ENCODE results near the gene ALDH9A1. TPM values are rescaled to one million over a fixed set of nuclear protein-coding genes. Genes with fewer than 3 reads are reported as not detected.
A peak's percentile ranks its signal among the peaks of the same experiment; 100 is the strongest.

ALDH9A1 gene
- total and polyA plus RNA-seq, 4 experiments from 2014 or later = 45.2 to 106 (median 70.9) TPM

DNA sequence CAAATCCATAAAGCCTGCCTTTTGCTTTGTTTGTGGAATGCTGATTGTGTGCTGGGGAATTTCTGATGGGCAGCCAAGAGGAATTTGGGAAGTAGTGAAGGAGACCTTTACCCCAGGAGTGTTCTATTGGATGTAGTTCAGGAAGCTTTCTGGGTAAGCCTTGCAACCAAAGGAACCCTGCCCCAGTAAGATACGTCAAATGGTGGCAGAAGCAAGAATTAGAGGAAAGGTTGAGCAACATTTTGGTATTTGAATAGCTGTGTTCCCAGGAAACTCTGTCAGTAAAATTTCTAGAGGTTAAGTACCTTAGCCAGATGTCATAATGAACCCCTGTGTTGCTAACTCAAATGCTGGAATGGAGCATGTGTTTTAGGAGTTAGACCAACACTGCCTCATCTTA, 60.9 kb downstream of the ALDH9A1 start:
- no peaks in the 10 kb centered on the region for H3K9me3 ChIP-seq (ENCODE audit: control insufficient read depth in 1 of 2, low read length in 2 of 2)
- H3K4me3 ChIP-seq (ENCODE audit: low read length in 2 of 2) = no peak overlapping the region
- H3K4me1 ChIP-seq (ENCODE audit: insufficient read depth, low read length) = peaks cover 16% of the 10 kb centered on the region
- H3K27me3 Mint-ChIP-seq = no peaks in the 10 kb centered on the region
- CTCF ChIA-PET (ENCODE audit: partially characterized antibody) = interaction anchor here (1.3 kb wide), 1 partner anchor 270 kb away, joined by 5 read pairs; no protein-coding TSS in a partner anchor
- no peaks in the 10 kb centered on the region for H3K27me3 ChIP-seq (ENCODE audit: insufficient read depth, low read length)
- H3K9me3 Mint-ChIP-seq = no peaks in the 10 kb centered on the region
- no peak overlapping the region for H3K27ac Mint-ChIP-seq
- peaks cover 12 to 29% of the 10 kb centered on the region in 2 donors for H3K36me3 Mint-ChIP-seq
- DNase-seq = no peak
- peaks cover 22 to 30% (median 25%) of the 10 kb centered on the region in 4 donors for H3K4me1 Mint-ChIP-seq
- H3K4me3 Mint-ChIP-seq = no peak overlapping the region
- intact Hi-C loops (cut with micrococcal nuclease) = loop anchor here (10.0 kb wide), 1 partner anchor 187 kb away; the partner anchor contains the start of gene UCK2
- H3K36me3 ChIP-seq (ENCODE audit: insufficient read depth, low read length) = no peaks in the 10 kb centered on the region
- POLR2A ChIA-PET (ENCODE audit: partially characterized antibody) = interaction anchor here (0.8 kb wide), 1 partner anchor 21 kb away, joined by 3 read pairs; no protein-coding TSS in a partner anchor
- H3K27ac ChIP-seq (ENCODE audit: low read depth, low read length) = no peak overlapping the region

DNA sequence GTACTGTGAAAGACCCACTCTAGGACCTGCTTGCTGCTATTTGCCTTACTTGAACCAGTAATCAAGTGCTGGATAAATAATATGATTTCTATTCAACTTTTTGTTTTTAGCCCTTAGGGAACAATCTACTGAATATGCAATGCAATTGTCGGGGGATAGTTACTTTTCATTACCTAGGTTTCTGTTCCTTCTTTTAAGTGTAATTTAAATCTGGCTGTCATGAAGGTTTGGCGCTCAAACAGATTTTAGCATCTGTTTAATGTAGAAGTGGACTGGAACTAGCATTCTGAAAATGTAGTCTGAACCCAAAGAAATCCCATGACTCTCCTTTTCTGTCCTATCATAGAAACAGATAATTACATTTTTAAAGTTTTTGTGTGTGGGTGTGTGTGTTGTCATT, 62.5 kb downstream of the ALDH9A1 start:
- Mint-ChIP-seq H3K36me3 (peaks cover 12 to 29% of the 10 kb centered on the region in 2 donors), H3K4me3 (no peak overlapping the region), H3K27me3 (no peaks in the 10 kb centered on the region), H3K27ac (no peak overlapping the region), H3K4me1 (peaks cover 21 to 30% (median 25%) of the 10 kb centered on the region in 4 donors), H3K9me3 (no peaks in the 10 kb centered on the region)
- Histone ChIP-seq H3K27me3 (ENCODE audit: insufficient read depth, low read length) (no peaks in the 10 kb centered on the region), H3K27ac (ENCODE audit: low read depth, low read length) (no peak overlapping the region), H3K36me3 (ENCODE audit: insufficient read depth, low read length) (no peaks in the 10 kb centered on the region), H3K4me1 (ENCODE audit: insufficient read depth, low read length) (peaks cover 28% of the 10 kb centered on the region), H3K9me3 (ENCODE audit: control insufficient read depth in 1 of 2, low read length in 2 of 2) (no peaks in the 10 kb centered on the region), H3K4me3 (ENCODE audit: low read length in 2 of 2) (no peak overlapping the region)
- POLR2A ChIA-PET (ENCODE audit: partially characterized antibody) = interaction anchor here (1.3 kb wide), 1 partner anchor 38 kb away, joined by 3 read pairs; no protein-coding TSS in a partner anchor
- CTCF ChIA-PET (ENCODE audit: partially characterized antibody) = interaction anchor here (1.1 to 1.2 kb wide), 2 partner anchors 244 to 288 kb away, joined by 3 read pairs; no protein-coding TSS in a partner anchor
- intact Hi-C loops (cut with micrococcal nuclease) = loop anchor here (10.0 kb wide), 1 partner anchor 189 kb away; the partner anchor contains the start of gene UCK2
- no peak for DNase-seq

DNA sequence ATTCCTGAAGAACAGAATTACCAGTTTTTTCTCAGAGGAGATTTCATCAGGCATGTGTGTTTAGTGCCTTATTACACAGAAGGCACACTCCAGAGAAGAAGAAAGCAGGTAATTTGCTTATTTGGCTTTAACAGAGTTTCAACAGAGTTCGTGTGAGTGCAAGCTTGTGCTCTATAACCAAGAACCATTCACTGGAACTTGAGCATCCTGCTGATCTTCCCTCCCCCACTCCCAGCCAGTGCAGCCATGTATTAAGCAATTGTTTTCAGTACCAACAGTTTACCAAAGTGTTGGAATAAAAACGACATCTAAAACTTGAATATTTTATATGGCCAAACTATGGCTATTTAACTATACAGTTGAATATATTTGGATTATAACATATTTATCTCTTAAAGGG, 63.0 kb downstream of the ALDH9A1 start:
- H3K27me3 Mint-ChIP-seq = no peaks in the 10 kb centered on the region
- Histone ChIP-seq H3K27me3 (ENCODE audit: insufficient read depth, low read length) (no peaks in the 10 kb centered on the region), H3K4me1 (ENCODE audit: insufficient read depth, low read length) (peaks cover 28% of the 10 kb centered on the region), H3K4me3 (ENCODE audit: low read length in 2 of 2) (no peak overlapping the region), H3K36me3 (ENCODE audit: insufficient read depth, low read length) (no peaks in the 10 kb centered on the region), H3K27ac (ENCODE audit: low read depth, low read length) (no peak overlapping the region), H3K9me3 (ENCODE audit: control insufficient read depth in 1 of 2, low read length in 2 of 2) (no peaks in the 10 kb centered on the region)
- intact Hi-C loops (cut with micrococcal nuclease) = loop anchor here (10.0 kb wide), 1 partner anchor 189 kb away; the partner anchor contains the start of gene UCK2
- DNase-seq = no peak
- H3K4me3 Mint-ChIP-seq = no peak overlapping the region
- H3K27ac Mint-ChIP-seq = no peak overlapping the region
- no peaks in the 10 kb centered on the region for H3K9me3 Mint-ChIP-seq
- ChIA-PET POLR2A (ENCODE audit: partially characterized antibody) (interaction anchor here (1.3 kb wide), 1 partner anchor 37 kb away, joined by 3 read pairs; no protein-coding TSS in a partner anchor), CTCF (ENCODE audit: partially characterized antibody) (interaction anchor here (1.2 kb wide), 1 partner anchor 243 kb away, joined by 3 read pairs; no protein-coding TSS in a partner anchor)
- peaks cover 12 to 26% of the 10 kb centered on the region in 2 donors for H3K36me3 Mint-ChIP-seq
- peaks cover 16 to 28% (median 23%) of the 10 kb centered on the region in 4 donors for H3K4me1 Mint-ChIP-seq

- peak overlapping the region in 3 of 7 donors; percentile 5 to 42 (median 14) for H3K27ac Mint-ChIP-seq
Observed at GRCh38 chr1:165634154-165634921, 64.0 kb downstream of the ALDH9A1 start.

GRCh38 chr1:165633614-165634013, 64.7 kb downstream of the ALDH9A1 start:
- Mint-ChIP-seq H3K36me3 (peaks cover 9 to 16% of the 10 kb centered on the region in 2 donors), H3K27me3 (no peaks in the 10 kb centered on the region), H3K9me3 (no peaks in the 10 kb centered on the region), H3K4me1 (peaks cover 15 to 25% (median 24%) of the 10 kb centered on the region in 4 donors), H3K4me3 (peak overlapping the region in 2 of 8 donors; percentile 1 to 35), H3K27ac (no peak overlapping the region)
- no peaks in the 10 kb centered on the region for H3K9me3 ChIP-seq (ENCODE audit: control insufficient read depth in 1 of 2, low read length in 2 of 2)
- DNase-seq = no peak
- peaks cover 35% of the 10 kb centered on the region for H3K4me1 ChIP-seq (ENCODE audit: insufficient read depth, low read length)
- no peaks in the 10 kb centered on the region for H3K27me3 ChIP-seq (ENCODE audit: insufficient read depth, low read length)
- CTCF ChIA-PET (ENCODE audit: partially characterized antibody) = interaction anchor here (1.2 to 1.3 kb wide), 2 partner anchors 11 to 136 kb away, joined by 3 read pairs; no protein-coding TSS in a partner anchor
- POLR2A ChIA-PET (ENCODE audit: partially characterized antibody) = no interaction called here
- H3K27ac ChIP-seq (ENCODE audit: low read depth, low read length) = no peak overlapping the region
- no peaks in the 10 kb centered on the region for H3K36me3 ChIP-seq (ENCODE audit: insufficient read depth, low read length)
- intact Hi-C loops (cut with micrococcal nuclease) = loop anchor here (10.0 kb wide), 1 partner anchor 191 kb away; the partner anchor contains the start of gene UCK2
- no peak overlapping the region for H3K4me3 ChIP-seq (ENCODE audit: low read length in 2 of 2)

More at GRCh38 chr1:165634154-165634921, 64.0 kb downstream of the ALDH9A1 start:
- H3K9me3 Mint-ChIP-seq = no peaks in the 10 kb centered on the region
- no peak for DNase-seq
- Histone ChIP-seq H3K4me1 (ENCODE audit: insufficient read depth, low read length) (peaks cover 35% of the 10 kb centered on the region), H3K9me3 (ENCODE audit: control insufficient read depth in 1 of 2, low read length in 2 of 2) (no peaks in the 10 kb centered on the region), H3K36me3 (ENCODE audit: insufficient read depth, low read length) (no peaks in the 10 kb centered on the region), H3K27me3 (ENCODE audit: insufficient read depth, low read length) (no peaks in the 10 kb centered on the region), H3K27ac (ENCODE audit: low read depth, low read length) (no peak overlapping the region), H3K4me3 (ENCODE audit: low read length in 2 of 2) (no peak overlapping the region)
- intact Hi-C loops (cut with micrococcal nuclease) = loop anchor here (10.0 kb wide), 1 partner anchor 190 kb away; the partner anchor contains the start of gene UCK2
- H3K4me3 Mint-ChIP-seq = peak overlapping the region in 5 of 8 donors; percentile 1 to 37 (median 27)
- peaks cover 12 to 20% of the 10 kb centered on the region in 2 donors for H3K36me3 Mint-ChIP-seq
- ChIA-PET POLR2A (ENCODE audit: partially characterized antibody) (no interaction called here), CTCF (ENCODE audit: partially characterized antibody) (no interaction called here)
- H3K4me1 Mint-ChIP-seq = peaks cover 15 to 25% (median 24%) of the 10 kb centered on the region in 4 donors
- no peaks in the 10 kb centered on the region for H3K27me3 Mint-ChIP-seq

- Mint-ChIP-seq H3K36me3 (peaks cover 8 to 9% of the 10 kb centered on the region in 2 donors), H3K4me3 (peak overlapping the region in 1 of 8 donors; percentile 21), H3K9me3 (no peaks in the 10 kb centered on the region), H3K4me1 (peaks cover 15 to 24% (median 23%) of the 10 kb centered on the region in 4 donors), H3K27me3 (no peaks in the 10 kb centered on the region), H3K27ac (no peak overlapping the region)
- ChIA-PET POLR2A (ENCODE audit: partially characterized antibody) (interaction anchor here (1.9 to 3.0 kb wide), 4 partner anchors 15 to 239 kb away, joined by 7 to 30 read pairs (median 16); partner anchors contain the start of genes ALDH9A1 and TMCO1), CTCF (ENCODE audit: partially characterized antibody) (interaction anchor here (0.8 to 1.5 kb wide), 4 partner anchors 10 to 138 kb away, joined by 3 read pairs; no protein-coding TSS in a partner anchor)
- Histone ChIP-seq H3K9me3 (ENCODE audit: control insufficient read depth in 1 of 2, low read length in 2 of 2) (no peaks in the 10 kb centered on the region), H3K27ac (ENCODE audit: low read depth, low read length) (no peak overlapping the region), H3K4me3 (ENCODE audit: low read length in 2 of 2) (peak overlapping the region in 1 of 2 donors; percentile 86), H3K36me3 (ENCODE audit: insufficient read depth, low read length) (no peaks in the 10 kb centered on the region), H3K27me3 (ENCODE audit: insufficient read depth, low read length) (no peaks in the 10 kb centered on the region), H3K4me1 (ENCODE audit: insufficient read depth, low read length) (peaks cover 35% of the 10 kb centered on the region)
- intact Hi-C loops (cut with micrococcal nuclease) = loop anchor here (10.0 kb wide), 1 partner anchor 192 kb away; the partner anchor contains the start of gene UCK2
- DNase-seq = no peak
Observed at GRCh38 chr1:165632491-165632890, 65.9 kb downstream of the ALDH9A1 start.

All from CD4-positive, alpha-beta memory T cell (primary cell).